Loucy (cell line): ENCODE measurements around the gene CPLANE1.

Experiments
- H2AFZ ChIP-seq: fragments of 200-600 bp; sonication (generic); 2 replicates; pipeline ENCODE4 v1.6.0; 2016; ENCODE audit warnings: antibody characterized with exemption, mild to moderate bottlenecking, low read length, moderate library complexity
- H3F3A ChIP-seq: fragments of 200-600 bp; 2 replicates; pipeline ENCODE4 v1.6.0; 2016; ENCODE audit warnings: antibody characterized with exemption, low read depth, mild to moderate bottlenecking
- H3K27me3 ChIP-seq: fragments of 200-600 bp; sonication (generic); 2 replicates; pipeline ENCODE4 v1.6.1; 2014; ENCODE audit warnings: low read length, mild to moderate bottlenecking; ENCODE audit not compliant: insufficient read depth, poor library complexity, severe bottlenecking
- H3K36me3 ChIP-seq: fragments of 200-600 bp; sonication (generic); 2 replicates; pipeline ENCODE4 v1.6.1; 2016; ENCODE audit warnings: low read length; ENCODE audit not compliant: insufficient read depth
- H3K4me1 ChIP-seq: fragments of 200-600 bp; sonication (generic); 2 replicates; pipeline ENCODE4 v1.5.1; 2014; ENCODE audit warnings: low read length, mild to moderate bottlenecking; ENCODE audit not compliant: insufficient read depth, poor library complexity, severe bottlenecking
- H3K4me2 ChIP-seq: fragments of 200-600 bp; sonication (generic); 2 replicates; pipeline ENCODE4 v1.6.0; 2014; ENCODE audit warnings: antibody characterized with exemption, low read length, low read depth, mild to moderate bottlenecking; ENCODE audit not compliant: poor library complexity, severe bottlenecking
- H3K4me3 ChIP-seq: fragments of 200-600 bp; sonication (generic); 2 replicates; pipeline ENCODE4 v1.5.1; 2014; ENCODE audit warnings: low read length, mild to moderate bottlenecking, mixed read lengths; ENCODE audit not compliant: poor library complexity, severe bottlenecking
- H3K79me2 ChIP-seq: fragments of 200-600 bp; sonication (generic); 2 replicates; pipeline ENCODE4 v1.6.1; 2014; ENCODE audit warnings: low read length; ENCODE audit not compliant: insufficient read depth
- H3K9ac ChIP-seq: fragments of 200-600 bp; sonication (generic); 2 replicates; pipeline ENCODE4 v1.6.0; 2014; ENCODE audit warnings: mild to moderate bottlenecking, low read depth, low read length, moderate library complexity; ENCODE audit not compliant: poor library complexity, severe bottlenecking
- H3K9me2 ChIP-seq: fragments of 200-600 bp; sonication (generic); replicated peaks from 2 replicates; pipeline ENCODE4 v1.6.1; 2016; ENCODE audit warnings: low read depth, low read length, mixed read lengths
- H3K9me3 ChIP-seq: fragments of 200-600 bp; sonication (generic); 2 replicates; pipeline ENCODE4 v1.6.1; 2014; ENCODE audit warnings: mild to moderate bottlenecking, antibody characterized with exemption, low read length, low read depth; ENCODE audit not compliant: insufficient read depth
- H4K20me1 ChIP-seq: fragments of 200-600 bp; sonication (generic); 2 replicates; pipeline ENCODE4 v1.6.0; 2014; ENCODE audit warnings: antibody characterized with exemption, low read length, mild to moderate bottlenecking; ENCODE audit not compliant: insufficient read depth, poor library complexity, severe bottlenecking
- EZH2phosphoT487 ChIP-seq: fragments of 200-600 bp; IDR thresholded peaks from 2 replicates; pipeline ENCODE4 v1.6.1; 2018; ENCODE audit warnings: antibody characterized with exemption, mild to moderate bottlenecking, moderate library complexity, borderline replicate concordance
- TF ChIP-seq, protein P1 (sequence below): fragments of 200-600 bp; sonication (generic); conservative IDR thresholded peaks from 2 replicates; pipeline ENCODE4 v1.5.1; 2014; ENCODE audit warnings: mild to moderate bottlenecking, antibody characterized with exemption, low read length

CPLANE1 gene

DNA sequence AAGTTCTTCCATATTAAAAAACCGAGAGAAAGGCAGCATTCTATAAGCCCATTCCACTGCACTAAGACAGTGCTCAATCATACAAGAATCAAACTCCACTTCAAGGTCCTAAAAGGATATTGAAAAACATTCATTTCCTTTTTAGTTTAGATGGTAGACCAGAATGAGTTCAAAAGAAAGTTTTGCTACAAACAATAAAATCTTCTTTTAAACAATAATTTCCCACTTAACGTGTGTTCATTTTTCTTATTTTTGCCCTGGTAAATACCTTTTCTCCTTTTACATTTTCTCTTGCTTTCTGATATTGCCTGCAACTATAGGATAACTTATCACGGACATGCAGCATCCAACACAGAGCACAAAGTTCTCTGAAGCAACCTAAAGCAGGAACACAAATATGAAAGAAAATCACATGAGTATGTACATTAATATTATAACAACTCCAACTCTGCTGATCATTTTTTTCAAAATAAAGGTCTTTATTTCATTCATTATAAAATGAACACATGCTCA lies 61.7 kb downstream of the CPLANE1 start:
- Histone ChIP-seq H3F3A (no peaks in the 10 kb centered on the region), H3K79me2 (no peaks in the 10 kb centered on the region), H3K9ac (no peak overlapping the region), H3K4me1 (no peaks in the 10 kb centered on the region), H4K20me1 (no peaks in the 10 kb centered on the region), H2AFZ (no peak overlapping the region), H3K4me3 (no peak overlapping the region), H3K36me3 (no peaks in the 10 kb centered on the region), H3K27me3 (no peaks in the 10 kb centered on the region), H3K9me3 (no peaks in the 10 kb centered on the region), H3K9me2 (no peaks in the 10 kb centered on the region), H3K4me2 (no peak overlapping the region)
- TF ChIP-seq EZH2phosphoT487 = no peak
- TF ChIP-seq, protein P1, sequence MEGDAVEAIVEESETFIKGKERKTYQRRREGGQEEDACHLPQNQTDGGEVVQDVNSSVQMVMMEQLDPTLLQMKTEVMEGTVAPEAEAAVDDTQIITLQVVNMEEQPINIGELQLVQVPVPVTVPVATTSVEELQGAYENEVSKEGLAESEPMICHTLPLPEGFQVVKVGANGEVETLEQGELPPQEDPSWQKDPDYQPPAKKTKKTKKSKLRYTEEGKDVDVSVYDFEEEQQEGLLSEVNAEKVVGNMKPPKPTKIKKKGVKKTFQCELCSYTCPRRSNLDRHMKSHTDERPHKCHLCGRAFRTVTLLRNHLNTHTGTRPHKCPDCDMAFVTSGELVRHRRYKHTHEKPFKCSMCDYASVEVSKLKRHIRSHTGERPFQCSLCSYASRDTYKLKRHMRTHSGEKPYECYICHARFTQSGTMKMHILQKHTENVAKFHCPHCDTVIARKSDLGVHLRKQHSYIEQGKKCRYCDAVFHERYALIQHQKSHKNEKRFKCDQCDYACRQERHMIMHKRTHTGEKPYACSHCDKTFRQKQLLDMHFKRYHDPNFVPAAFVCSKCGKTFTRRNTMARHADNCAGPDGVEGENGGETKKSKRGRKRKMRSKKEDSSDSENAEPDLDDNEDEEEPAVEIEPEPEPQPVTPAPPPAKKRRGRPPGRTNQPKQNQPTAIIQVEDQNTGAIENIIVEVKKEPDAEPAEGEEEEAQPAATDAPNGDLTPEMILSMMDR = no peak

DNA sequence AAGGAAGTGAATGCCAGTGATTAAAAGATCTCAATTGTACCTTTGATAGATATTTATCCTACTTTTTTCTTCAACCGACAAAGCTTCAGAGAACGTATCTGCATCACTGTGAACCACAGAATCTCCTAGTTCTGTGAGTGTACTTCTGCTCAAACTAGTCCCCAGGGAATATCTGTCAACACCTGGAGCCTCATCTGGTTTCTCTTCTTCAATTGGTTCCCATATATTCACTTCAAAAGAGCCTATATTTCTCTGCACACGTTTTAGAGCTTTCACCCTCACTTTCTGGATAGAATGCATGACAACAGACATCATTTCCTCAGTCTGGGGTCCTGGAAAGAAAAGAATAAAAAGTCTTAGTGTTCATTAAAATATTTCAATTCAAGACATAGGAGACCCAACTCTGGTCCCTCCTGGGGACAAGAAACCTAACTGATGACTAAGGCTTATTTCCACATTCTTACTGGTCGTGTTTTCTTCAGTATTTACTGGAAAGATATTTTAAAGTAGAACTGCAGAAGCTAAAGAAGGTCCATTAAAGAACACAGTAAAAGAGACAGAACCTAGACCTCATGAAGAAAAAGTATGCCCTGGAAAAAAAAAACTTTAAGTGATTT lies 64.3 kb downstream of the CPLANE1 start:
- Histone ChIP-seq H2AFZ (no peak overlapping the region), H3K79me2 (no peaks in the 10 kb centered on the region), H3K27me3 (no peaks in the 10 kb centered on the region), H3K9me2 (no peaks in the 10 kb centered on the region), H3K4me3 (no peak overlapping the region), H3K9me3 (no peaks in the 10 kb centered on the region), H4K20me1 (no peaks in the 10 kb centered on the region), H3K36me3 (no peaks in the 10 kb centered on the region), H3K9ac (no peak overlapping the region), H3K4me2 (no peak overlapping the region), H3F3A (no peaks in the 10 kb centered on the region), H3K4me1 (no peaks in the 10 kb centered on the region)
- TF ChIP-seq EZH2phosphoT487 = no peak
- TF ChIP-seq, protein P1 = no peak

DNA sequence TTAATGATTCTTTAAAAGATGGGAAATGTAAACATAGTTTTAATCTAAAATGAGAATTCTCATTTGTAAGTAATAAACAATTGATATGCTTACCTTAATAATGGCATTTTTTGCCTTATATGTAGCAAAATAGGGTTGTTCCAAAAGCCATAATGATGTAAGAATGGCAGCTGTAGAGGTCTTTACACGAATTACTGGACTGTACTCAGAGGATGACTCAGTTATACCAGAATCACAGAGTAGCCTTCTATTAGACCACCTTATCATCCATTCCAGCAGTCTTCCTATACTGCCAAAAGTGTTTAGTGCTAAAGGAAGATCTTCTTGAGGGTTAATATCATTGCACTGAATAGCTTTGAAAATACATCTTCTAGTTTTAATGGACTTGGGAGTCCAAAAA lies 66.5 kb downstream of the CPLANE1 start:
- no peak overlapping the region for H3K4me3 ChIP-seq
- H2AFZ ChIP-seq = no peak overlapping the region
- H3K9me2 ChIP-seq = no peaks in the 10 kb centered on the region
- no peak overlapping the region for H3K4me2 ChIP-seq
- no peak overlapping the region for H3K9ac ChIP-seq
- no peaks in the 10 kb centered on the region for H3K36me3 ChIP-seq
- H3F3A ChIP-seq = no peaks in the 10 kb centered on the region
- no peaks in the 10 kb centered on the region for H3K27me3 ChIP-seq
- H3K4me1 ChIP-seq = no peaks in the 10 kb centered on the region
- no peaks in the 10 kb centered on the region for H3K79me2 ChIP-seq
- no peaks in the 10 kb centered on the region for H3K9me3 ChIP-seq
- no peaks in the 10 kb centered on the region for H4K20me1 ChIP-seq
- no peak for TF ChIP-seq EZH2phosphoT487
- TF ChIP-seq, protein P1 = no peak
